H9 (cell line): ENCODE measurements around the gene P3H3. TPM values are rescaled to one million over a fixed set of nuclear protein-coding genes. Genes with fewer than 3 reads are reported as not detected.

Source experiments
- DNase-seq: peaks from one replicate; pipeline ENCODE4 v3.0.0-alpha.2; 2017
- H2AFZ ChIP-seq: one replicate; pipeline ENCODE4 v1.6.1; 2013; ENCODE audit warnings: mild to moderate bottlenecking, low read length, control low read depth, moderate library complexity
- H2AK5ac ChIP-seq: 2 replicates; pipeline ENCODE4 v1.6.1; 2013; ENCODE audit warnings: low read length, control low read depth, mixed read lengths; ENCODE audit not compliant: insufficient read length
- H2BK120ac ChIP-seq: one replicate; pipeline ENCODE4 v1.6.1; 2013; ENCODE audit warnings: low read depth, mild to moderate bottlenecking, low read length, control low read depth, inconsistent platforms; ENCODE audit not compliant: poor library complexity, severe bottlenecking
- H2BK12ac ChIP-seq: 2 replicates; pipeline ENCODE4 v1.6.1; 2013; ENCODE audit warnings: low read length, control low read depth, mixed read lengths, low read depth; ENCODE audit not compliant: insufficient read length
- H2BK15ac ChIP-seq: 2 replicates; pipeline ENCODE4 v1.6.1; 2013; ENCODE audit warnings: low read depth, low read length, control low read depth
- H2BK20ac ChIP-seq: one replicate; pipeline ENCODE4 v1.6.1; 2013; ENCODE audit warnings: low read depth, mild to moderate bottlenecking, low read length, control low read depth, inconsistent platforms; ENCODE audit not compliant: poor library complexity, severe bottlenecking
- H2BK5ac ChIP-seq: 2 replicates; pipeline ENCODE4 v1.6.1; 2013; ENCODE audit warnings: low read length, control low read depth, mixed read lengths; ENCODE audit not compliant: insufficient read length
- H3K14ac ChIP-seq: 2 replicates; pipeline ENCODE4 v1.6.1; 2013; ENCODE audit warnings: low read length, control low read depth; ENCODE audit not compliant: insufficient read depth
- H3K18ac ChIP-seq: 2 replicates; pipeline ENCODE4 v1.6.1; 2013; ENCODE audit warnings: low read depth, mild to moderate bottlenecking, mixed read lengths, low read length, control low read depth; ENCODE audit not compliant: insufficient read length
- H3K23ac ChIP-seq: 2 replicates; pipeline ENCODE4 v1.6.1; 2013; ENCODE audit warnings: low read length, control low read depth, mixed read lengths, low read depth; ENCODE audit not compliant: insufficient read length
- H3K23me2 ChIP-seq: 2 replicates; pipeline ENCODE4 v1.6.1; 2013; ENCODE audit warnings: low read depth, mild to moderate bottlenecking, mixed read lengths, low read length, control low read depth; ENCODE audit not compliant: insufficient read length, poor library complexity, severe bottlenecking
- H3K27ac ChIP-seq: 2 replicates; pipeline ENCODE4 v1.5.1; 2013; ENCODE audit warnings: low read length, control low read depth, mixed read lengths, low read depth; ENCODE audit not compliant: insufficient read length
- H3K27me3 ChIP-seq: 2 replicates; pipeline ENCODE4 v1.6.1; 2013; ENCODE audit warnings: low read length, control low read depth, inconsistent platforms; ENCODE audit not compliant: insufficient read depth
- H3K4ac ChIP-seq: 2 replicates; pipeline ENCODE4 v1.6.1; 2013; ENCODE audit warnings: low read depth, mild to moderate bottlenecking, control low read depth, inconsistent platforms, low read length, moderate library complexity
- H3K4me1 ChIP-seq: 2 replicates; pipeline ENCODE4 v1.6.1; 2013; ENCODE audit warnings: low read length, control low read depth, inconsistent platforms; ENCODE audit not compliant: insufficient read depth
- H3K4me2 ChIP-seq: 2 replicates; pipeline ENCODE4 v1.6.1; 2013; ENCODE audit warnings: low read length, control low read depth, mixed read lengths; ENCODE audit not compliant: insufficient read length, insufficient read depth
- H3K56ac ChIP-seq: 2 replicates; pipeline ENCODE4 v1.6.1; 2013; ENCODE audit warnings: low read depth, mild to moderate bottlenecking, mixed read lengths, low read length, control low read depth; ENCODE audit not compliant: insufficient read length
- H3K79me1 ChIP-seq: 2 replicates; pipeline ENCODE4 v1.6.1; 2013; ENCODE audit warnings: low read depth, mild to moderate bottlenecking, moderate library complexity, low read length, control low read depth, inconsistent platforms; ENCODE audit not compliant: insufficient read depth, poor library complexity, severe bottlenecking
- H3K79me2 ChIP-seq: 2 replicates; pipeline ENCODE4 v1.6.1; 2013; ENCODE audit warnings: low read length, control low read depth, inconsistent platforms; ENCODE audit not compliant: insufficient read depth
- H3K9ac ChIP-seq: 2 replicates; pipeline ENCODE4 v1.6.1; 2013; ENCODE audit warnings: low read length, control low read depth, mixed read lengths; ENCODE audit not compliant: insufficient read length; ENCODE audit errors: extremely low read depth
- H3K9me3 ChIP-seq: one replicate; pipeline ENCODE4 v1.6.1; 2013; ENCODE audit warnings: low read depth, low read length, inconsistent platforms; ENCODE audit not compliant: control insufficient read depth
- H3T11ph ChIP-seq: one replicate; pipeline ENCODE4 v1.6.1; 2013; ENCODE audit warnings: mild to moderate bottlenecking, low read length, control low read depth, inconsistent platforms
- H4K20me1 ChIP-seq: one replicate; pipeline ENCODE4 v1.6.1; 2013; ENCODE audit not compliant: control insufficient read depth, insufficient read length, insufficient read depth
- H4K5ac ChIP-seq: 2 replicates; pipeline ENCODE4 v1.6.1; 2013; ENCODE audit warnings: low read depth, mild to moderate bottlenecking, mixed read lengths, low read length, control low read depth; ENCODE audit not compliant: insufficient read length
- H4K8ac ChIP-seq: replicated peaks from 2 replicates; pipeline ENCODE4 v1.6.1; 2013; ENCODE audit warnings: low read length, control low read depth, mixed read lengths, low read depth; ENCODE audit not compliant: insufficient read length
- H4K91ac ChIP-seq: 2 replicates; pipeline ENCODE4 v1.6.1; 2013; ENCODE audit warnings: low read depth, mild to moderate bottlenecking, moderate library complexity, mixed read lengths, low read length, control low read depth; ENCODE audit not compliant: insufficient read length
- H3K27ac Mint-ChIP-seq, 3 experiments: 2 replicates in 2 of 3; 3 replicates in 1 of 3; pipeline ENCODE4 v1.8.0; 2020 to 2021; ENCODE audit warnings: mixed read lengths in 3 of 3, mild to moderate bottlenecking in 1 of 3, moderate library complexity in 1 of 3
- H3K27me3 Mint-ChIP-seq: 2 replicates; pipeline ENCODE4 v1.8.0; 2021; ENCODE audit warnings: low read depth, mild to moderate bottlenecking, moderate library complexity, mixed read lengths
- H3K36me3 Mint-ChIP-seq, 3 experiments: 2 replicates in 2 of 3; 3 replicates in 1 of 3; pipeline ENCODE4 v1.8.0; 2020 to 2021; ENCODE audit warnings: low read depth in 3 of 3, mixed read lengths in 3 of 3; ENCODE audit not compliant: insufficient read depth in 1 of 3
- H3K4me1 Mint-ChIP-seq, 2 experiments: 2 replicates each; pipeline ENCODE4 v1.8.0; 2020; ENCODE audit warnings: mixed read lengths in 2 of 2
- H3K4me3 Mint-ChIP-seq, 2 experiments: 2 replicates in 1 of 2; 3 replicates in 1 of 2; pipeline ENCODE4 v1.8.0; 2020 to 2021; ENCODE audit warnings: mild to moderate bottlenecking in 2 of 2, mixed read lengths in 2 of 2, moderate library complexity in 1 of 2
- H3K9me3 Mint-ChIP-seq, 2 experiments: 2 replicates in 1 of 2; 3 replicates in 1 of 2; pipeline ENCODE4 v1.8.0; 2020; ENCODE audit warnings: mild to moderate bottlenecking in 2 of 2, mixed read lengths in 2 of 2, moderate library complexity in 1 of 2
- WGBS: extraction: QIAGEN DNeasy Blood & Tissue Kit; methylation state at CpG from one replicate; pipeline ENCODE4 v1.1.7; 2013; ENCODE audit warnings: missing lambda C conversion rate, low lambda C conversion rate, mixed read lengths; ENCODE audit not compliant: insufficient read length; ENCODE audit errors: extremely low coverage; 5-methylcytosine and 5-hydroxymethylcytosine counted together
- total RNA-seq: library from RNA; stranded (reverse); gene quantifications from 2 replicates; pipeline ENCODE4 v1.2.1, GENCODE V29; 2021
- TF ChIP-seq, protein P1 (sequence below): fragments of 200-600 bp; sonication (generic); conservative IDR thresholded peaks from 3 replicates; pipeline ENCODE4 v1.8.0; 2021; ENCODE audit warnings: antibody characterized with exemption, mild to moderate bottlenecking

Gene P3H3
- total RNA-seq, 1 experiment from 2014 or later = 55.0 TPM

DNA sequence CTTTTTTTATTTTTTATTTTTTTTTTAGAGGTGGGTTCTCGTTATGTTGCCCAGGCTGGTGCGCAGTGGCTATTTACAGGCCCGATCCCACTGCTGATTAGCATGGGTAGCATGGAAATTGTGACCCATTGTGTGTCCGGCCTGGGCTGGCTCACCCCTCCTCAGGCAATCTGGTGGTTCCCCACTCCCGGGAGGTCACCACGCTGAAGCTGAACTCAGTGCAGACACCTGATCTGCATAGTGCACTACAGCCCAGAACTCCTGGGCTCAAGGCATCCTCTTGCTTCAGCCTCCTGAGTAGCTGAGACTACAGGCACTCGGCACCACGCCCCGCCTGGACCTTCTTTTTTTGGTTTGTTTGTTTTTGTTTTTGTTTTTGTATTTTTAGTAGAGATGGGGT is 44.4 kb upstream of the P3H3 start:
- H3K4me1 Mint-ChIP-seq = peaks cover 22 to 26% of the 10 kb centered on the region in 2 experiments
- no peak overlapping the region for H4K5ac ChIP-seq
- no peak overlapping the region for H3K4me2 ChIP-seq
- H3K79me2 ChIP-seq = no peaks in the 10 kb centered on the region
- H4K8ac ChIP-seq = no peak overlapping the region
- no peak overlapping the region for H3K23ac ChIP-seq
- H2BK120ac ChIP-seq = no peak overlapping the region
- H3K27me3 ChIP-seq = no peaks in the 10 kb centered on the region
- H3K27me3 Mint-ChIP-seq = peaks cover 8% of the 10 kb centered on the region
- no CpG with 5 or more reads among the region's 9 CpGs for WGBS
- H2AK5ac ChIP-seq = no peak overlapping the region
- H3K9ac ChIP-seq = no peak overlapping the region
- no peak overlapping the region for H2AFZ ChIP-seq
- no peaks in the 10 kb centered on the region for H4K20me1 ChIP-seq
- H3K27ac ChIP-seq = no peak overlapping the region
- DNase-seq = no peak
- H2BK20ac ChIP-seq = no peak overlapping the region
- no peak overlapping the region for H3K18ac ChIP-seq
- no peaks in the 10 kb centered on the region for H3K9me3 Mint-ChIP-seq
- no peaks in the 10 kb centered on the region for H3K9me3 ChIP-seq
- no peak overlapping the region for H3K4ac ChIP-seq
- TF ChIP-seq, protein P1, sequence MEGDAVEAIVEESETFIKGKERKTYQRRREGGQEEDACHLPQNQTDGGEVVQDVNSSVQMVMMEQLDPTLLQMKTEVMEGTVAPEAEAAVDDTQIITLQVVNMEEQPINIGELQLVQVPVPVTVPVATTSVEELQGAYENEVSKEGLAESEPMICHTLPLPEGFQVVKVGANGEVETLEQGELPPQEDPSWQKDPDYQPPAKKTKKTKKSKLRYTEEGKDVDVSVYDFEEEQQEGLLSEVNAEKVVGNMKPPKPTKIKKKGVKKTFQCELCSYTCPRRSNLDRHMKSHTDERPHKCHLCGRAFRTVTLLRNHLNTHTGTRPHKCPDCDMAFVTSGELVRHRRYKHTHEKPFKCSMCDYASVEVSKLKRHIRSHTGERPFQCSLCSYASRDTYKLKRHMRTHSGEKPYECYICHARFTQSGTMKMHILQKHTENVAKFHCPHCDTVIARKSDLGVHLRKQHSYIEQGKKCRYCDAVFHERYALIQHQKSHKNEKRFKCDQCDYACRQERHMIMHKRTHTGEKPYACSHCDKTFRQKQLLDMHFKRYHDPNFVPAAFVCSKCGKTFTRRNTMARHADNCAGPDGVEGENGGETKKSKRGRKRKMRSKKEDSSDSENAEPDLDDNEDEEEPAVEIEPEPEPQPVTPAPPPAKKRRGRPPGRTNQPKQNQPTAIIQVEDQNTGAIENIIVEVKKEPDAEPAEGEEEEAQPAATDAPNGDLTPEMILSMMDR = no peak
- no peak overlapping the region for H3K56ac ChIP-seq
- H3K79me1 ChIP-seq = no peaks in the 10 kb centered on the region
- H3T11ph ChIP-seq = no peak overlapping the region
- no peak overlapping the region for H4K91ac ChIP-seq
- peaks cover under 1% of the 10 kb centered on the region for H3K23me2 ChIP-seq
- no peak overlapping the region for H3K27ac Mint-ChIP-seq
- no peak overlapping the region for H2BK5ac ChIP-seq
- H3K4me3 Mint-ChIP-seq = no peak overlapping the region
- H2BK15ac ChIP-seq = no peak overlapping the region
- H3K4me1 ChIP-seq = peaks cover 2% of the 10 kb centered on the region; the same call in 1 of the 2 replicates
- H2BK12ac ChIP-seq = no peak overlapping the region
- no peak overlapping the region for H3K14ac ChIP-seq
- H3K36me3 Mint-ChIP-seq = no peaks in the 10 kb centered on the region
